Measurements from ENCODE around the gene RGS6. TPM values are rescaled to one million over a fixed set of nuclear protein-coding genes. Genes with fewer than 3 reads are reported as not detected.

Gene RGS6
- total RNA-seq, 1 donor from 2014 or later, result 5.1 TPM

- Mint-ChIP-seq H3K36me3 (ENCODE audit: insufficient read depth) (peaks cover 5% of the 10 kb centered on the region), H3K27me3 (no peaks in the 10 kb centered on the region), H3K4me3 (ENCODE audit: low read depth) (no peak overlapping the region), H3K4me1 (ENCODE audit: low read depth) (peaks cover 5% of the 10 kb centered on the region), H3K9me3 (ENCODE audit: low read depth) (peaks cover 20% of the 10 kb centered on the region), H3K27ac (no peak overlapping the region)
- TF ChIP-seq, protein P1, sequence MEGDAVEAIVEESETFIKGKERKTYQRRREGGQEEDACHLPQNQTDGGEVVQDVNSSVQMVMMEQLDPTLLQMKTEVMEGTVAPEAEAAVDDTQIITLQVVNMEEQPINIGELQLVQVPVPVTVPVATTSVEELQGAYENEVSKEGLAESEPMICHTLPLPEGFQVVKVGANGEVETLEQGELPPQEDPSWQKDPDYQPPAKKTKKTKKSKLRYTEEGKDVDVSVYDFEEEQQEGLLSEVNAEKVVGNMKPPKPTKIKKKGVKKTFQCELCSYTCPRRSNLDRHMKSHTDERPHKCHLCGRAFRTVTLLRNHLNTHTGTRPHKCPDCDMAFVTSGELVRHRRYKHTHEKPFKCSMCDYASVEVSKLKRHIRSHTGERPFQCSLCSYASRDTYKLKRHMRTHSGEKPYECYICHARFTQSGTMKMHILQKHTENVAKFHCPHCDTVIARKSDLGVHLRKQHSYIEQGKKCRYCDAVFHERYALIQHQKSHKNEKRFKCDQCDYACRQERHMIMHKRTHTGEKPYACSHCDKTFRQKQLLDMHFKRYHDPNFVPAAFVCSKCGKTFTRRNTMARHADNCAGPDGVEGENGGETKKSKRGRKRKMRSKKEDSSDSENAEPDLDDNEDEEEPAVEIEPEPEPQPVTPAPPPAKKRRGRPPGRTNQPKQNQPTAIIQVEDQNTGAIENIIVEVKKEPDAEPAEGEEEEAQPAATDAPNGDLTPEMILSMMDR (IDR thresholded peaks at IDR 0.05; ENCODE audit: unreplicated experiment), result no peak
- DNase-seq (ENCODE audit: low spot score, unreplicated experiment), result no peak
Measured at GRCh38 chr14:72284176-72284575, 351.9 kb downstream of the RGS6 start.

DNA sequence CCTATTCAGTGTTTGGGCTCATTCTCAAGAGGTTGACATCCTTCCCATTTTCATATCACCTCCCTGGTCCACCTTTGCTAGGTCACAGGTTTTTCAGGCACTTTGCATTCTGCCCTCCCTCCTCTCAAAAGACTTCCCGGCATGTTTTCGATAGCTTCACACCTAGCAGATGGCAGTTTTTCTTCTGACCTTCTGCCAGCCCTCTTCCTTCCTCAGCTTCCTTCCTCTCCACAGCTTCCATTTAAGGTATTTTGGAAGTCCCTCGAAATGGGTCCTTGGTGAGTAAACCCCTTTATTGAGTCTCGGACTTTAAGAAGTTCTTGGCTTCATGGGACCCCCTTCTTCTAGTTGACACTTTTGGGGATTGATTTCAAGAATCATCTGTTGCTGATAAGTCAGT is 358.0 kb downstream of the RGS6 start:
- no peak overlapping the region for H3K4me3 Mint-ChIP-seq (ENCODE audit: low read depth)
- TF ChIP-seq, protein P1 (IDR thresholded peaks at IDR 0.05; ENCODE audit: unreplicated experiment), result no peak

DNA sequence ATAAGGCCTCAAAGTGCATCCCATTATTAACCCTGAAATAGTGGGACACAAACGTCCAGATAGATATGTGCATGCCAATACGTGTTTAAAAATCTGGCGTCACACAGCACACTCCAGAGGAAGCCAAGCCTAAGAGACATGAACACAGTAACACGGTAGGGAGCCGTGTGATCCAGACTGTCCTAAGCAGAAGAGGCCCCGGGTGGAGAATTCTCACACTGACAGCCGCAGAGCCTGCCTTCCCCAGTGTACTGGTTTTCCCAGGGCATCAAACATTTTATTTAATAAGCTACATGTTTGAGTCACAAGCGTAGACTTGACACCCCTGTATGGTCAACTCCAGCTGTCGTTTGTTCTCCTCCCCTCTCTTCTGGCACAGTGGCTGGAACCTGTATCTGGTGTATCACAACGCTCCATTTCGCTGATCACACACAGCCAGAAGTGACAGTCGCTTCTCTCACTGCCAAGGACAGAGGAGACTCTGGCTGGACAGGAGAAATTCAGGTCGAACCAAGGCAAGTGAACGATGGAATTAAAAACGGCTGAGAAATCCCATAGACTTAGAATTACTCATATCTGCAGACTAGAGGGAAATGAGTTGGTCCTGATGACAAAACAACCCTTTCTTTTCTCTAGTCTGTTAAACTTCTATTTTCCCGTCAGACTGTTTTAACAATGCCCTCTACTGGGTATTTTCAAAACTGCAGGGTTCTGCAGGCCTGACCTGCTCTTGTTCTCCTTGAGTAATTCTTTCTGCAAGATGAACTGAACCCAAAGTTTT is 359.9 kb downstream of the RGS6 start:
- DNase-seq (ENCODE audit: low spot score, unreplicated experiment), result peak; percentile 16
- Mint-ChIP-seq H3K36me3 (ENCODE audit: insufficient read depth) (no peaks in the 10 kb centered on the region), H3K27me3 (peaks cover 19% of the 10 kb centered on the region), H3K4me1 (ENCODE audit: low read depth) (peaks cover 20% of the 10 kb centered on the region), H3K9me3 (ENCODE audit: low read depth) (peaks cover 3% of the 10 kb centered on the region), H3K4me3 (ENCODE audit: low read depth) (no peak overlapping the region), H3K27ac (no peak overlapping the region)
- TF ChIP-seq, protein P1 (IDR thresholded peaks at IDR 0.05; ENCODE audit: unreplicated experiment), result peak; percentile 84

More for the DNA sequence above, 358.0 kb downstream of the RGS6 start:
- Mint-ChIP-seq H3K36me3 (ENCODE audit: insufficient read depth) (peaks cover 5% of the 10 kb centered on the region), H3K27me3 (peaks cover 19% of the 10 kb centered on the region), H3K9me3 (ENCODE audit: low read depth) (peaks cover 11% of the 10 kb centered on the region), H3K4me1 (ENCODE audit: low read depth) (peaks cover 20% of the 10 kb centered on the region), H3K27ac (no peak overlapping the region)
- DNase-seq (ENCODE audit: low spot score, unreplicated experiment), result no peak

- Mint-ChIP-seq H3K27ac (no peak overlapping the region), H3K36me3 (ENCODE audit: insufficient read depth) (no peaks in the 10 kb centered on the region), H3K27me3 (peaks cover 19% of the 10 kb centered on the region)
Measured at GRCh38 chr14:72292689-72293024, 360.4 kb downstream of the RGS6 start.

GRCh38 chr14:72301352-72301751 is 369.1 kb downstream of the RGS6 start:
- DNase-seq (ENCODE audit: low spot score, unreplicated experiment), result no peak
- H3K27ac Mint-ChIP-seq, result no peak overlapping the region
- peaks cover 9% of the 10 kb centered on the region for H3K36me3 Mint-ChIP-seq (ENCODE audit: insufficient read depth)
- H3K9me3 Mint-ChIP-seq (ENCODE audit: low read depth), result peaks cover 27% of the 10 kb centered on the region
- no peaks in the 10 kb centered on the region for H3K4me1 Mint-ChIP-seq (ENCODE audit: low read depth)
- H3K27me3 Mint-ChIP-seq, result no peaks in the 10 kb centered on the region
- TF ChIP-seq, protein P1 (IDR thresholded peaks at IDR 0.05; ENCODE audit: unreplicated experiment), result no peak
- no peak overlapping the region for H3K4me3 Mint-ChIP-seq (ENCODE audit: low read depth)

More at GRCh38 chr14:72292689-72293024, 360.4 kb downstream of the RGS6 start:
- TF ChIP-seq, protein P1 (IDR thresholded peaks at IDR 0.05; ENCODE audit: unreplicated experiment), result no peak
- DNase-seq (ENCODE audit: low spot score, unreplicated experiment), result no peak
- H3K9me3 Mint-ChIP-seq (ENCODE audit: low read depth), result peaks cover 3% of the 10 kb centered on the region
- H3K4me1 Mint-ChIP-seq (ENCODE audit: low read depth), result peaks cover 20% of the 10 kb centered on the region
- H3K4me3 Mint-ChIP-seq (ENCODE audit: low read depth), result no peak overlapping the region

Measured in progenitor cell of endocrine pancreas (in vitro differentiated cells).